HEK293 (cell line): ENCODE data around the gene DLG2.

Source experiments
- CTCF ChIA-PET: fragments of 350-600 bp; formaldehyde crosslinking; extraction: SDS; loops from one replicate; lab custom pipeline; 2021; ENCODE audit warnings: antibody characterized with exemption; lab: Yijun Ruan, JAX
- POLR2A ChIA-PET: fragments of 300-600 bp; formaldehyde crosslinking; extraction: SDS; loops from one replicate; lab custom pipeline; 2020; ENCODE audit warnings: antibody characterized with exemption, inconsistent platforms; lab: Yijun Ruan, JAX
- H3K27ac ChIP-seq: fragments of 200-500 bp; sonication (Bioruptor generic); 2 replicates; pipeline ENCODE4 v1.5.1; 2014; ENCODE audit warnings: low read depth, low read length, control low read depth, inconsistent platforms; ENCODE audit errors: extremely low read depth
- H3K36me3 ChIP-seq, 2 experiments: fragments of 200-500 bp in 1 of 2; sonication (Bioruptor generic) in 1 of 2; 1 replicate in 1 of 2; 2 replicates in 1 of 2; pipeline ENCODE4 v1.5.1; 2014 to 2017; ENCODE audit warnings: inconsistent platforms in 2 of 2, low read length in 2 of 2; ENCODE audit not compliant: control insufficient read depth in 2 of 2, insufficient read depth in 1 of 2
- H3K4me1 ChIP-seq: fragments of 200-500 bp; sonication (Bioruptor generic); 2 replicates; pipeline ENCODE4 v1.5.1; 2014; ENCODE audit warnings: mild to moderate bottlenecking, low read length, inconsistent platforms; ENCODE audit not compliant: control insufficient read depth, insufficient read depth
- H3K4me3 ChIP-seq: 2 replicates; pipeline ENCODE4 v1.5.1; 2011; ENCODE audit warnings: low read depth, mild to moderate bottlenecking, control low read depth, low read length, moderate library complexity
- H3K9me3 ChIP-seq: fragments of 200-500 bp; sonication (Bioruptor generic); 2 replicates; pipeline ENCODE4 v1.5.1; 2014; ENCODE audit warnings: low read depth, low read length, inconsistent platforms; ENCODE audit not compliant: control insufficient read depth, insufficient read depth
- KLF10 ChIP-seq: fragments of 450-650 bp; IDR thresholded peaks from 2 replicates; pipeline ENCODE4 v1.5.1; 2018; ENCODE audit warnings: missing biosample characterization, mild to moderate bottlenecking, missing genetic modification characterization
- KLF17 ChIP-seq: fragments of 450-650 bp; formaldehyde crosslinking; IDR thresholded peaks from 2 replicates; pipeline ENCODE4 v1.5.1; 2016; ENCODE audit warnings: missing biosample characterization, missing genetic modification characterization
- PRDM6 ChIP-seq: fragments of 450-650 bp; formaldehyde crosslinking; IDR thresholded peaks from 2 replicates; pipeline ENCODE4 v1.5.1; 2017; ENCODE audit warnings: missing biosample characterization, missing genetic modification characterization
- WT1 ChIP-seq: fragments of 450-650 bp; formaldehyde crosslinking; IDR thresholded peaks from 2 replicates; pipeline ENCODE4 v1.5.1; 2016; ENCODE audit warnings: missing biosample characterization, missing genetic modification characterization
- ZBTB10 ChIP-seq: fragments of 450-650 bp; formaldehyde crosslinking; IDR thresholded peaks from 2 replicates; pipeline ENCODE4 v1.5.1; 2016; ENCODE audit warnings: missing biosample characterization, missing genetic modification characterization
- ZBTB21 ChIP-seq: fragments of 450-650 bp; formaldehyde crosslinking; IDR thresholded peaks from 2 replicates; pipeline ENCODE4 v1.5.1; 2017; ENCODE audit warnings: missing biosample characterization, missing genetic modification characterization
- ZBTB6 ChIP-seq: fragments of 450-650 bp; formaldehyde crosslinking; IDR thresholded peaks from 2 replicates; pipeline ENCODE4 v1.5.1; 2017; ENCODE audit warnings: missing biosample characterization, missing genetic modification characterization
- ZNF121 ChIP-seq: fragments of 450-650 bp; formaldehyde crosslinking; IDR thresholded peaks from 2 replicates; pipeline ENCODE4 v1.5.1; 2016; ENCODE audit warnings: missing biosample characterization, missing genetic modification characterization
- ZNF157 ChIP-seq: fragments of 450-650 bp; formaldehyde crosslinking; IDR thresholded peaks from 2 replicates; pipeline ENCODE4 v1.5.1; 2016; ENCODE audit warnings: missing biosample characterization, missing genetic modification characterization
- ZNF175 ChIP-seq: fragments of 450-650 bp; formaldehyde crosslinking; IDR thresholded peaks from 2 replicates; pipeline ENCODE4 v1.5.1; 2016; ENCODE audit warnings: missing biosample characterization, missing genetic modification characterization
- ZNF2 ChIP-seq: fragments of 450-650 bp; formaldehyde crosslinking; IDR thresholded peaks from 2 replicates; pipeline ENCODE4 v1.5.1; 2016; ENCODE audit warnings: missing biosample characterization, missing genetic modification characterization
- ZNF211 ChIP-seq: fragments of 450-650 bp; formaldehyde crosslinking; IDR thresholded peaks from 2 replicates; pipeline ENCODE4 v1.5.1; 2016; ENCODE audit warnings: low read depth, missing biosample characterization, missing genetic modification characterization
- ZNF223 ChIP-seq: fragments of 450-650 bp; formaldehyde crosslinking; IDR thresholded peaks from 2 replicates; pipeline ENCODE4 v1.5.1; 2016; ENCODE audit warnings: missing biosample characterization, missing genetic modification characterization
- ZNF248 ChIP-seq: fragments of 450-650 bp; formaldehyde crosslinking; IDR thresholded peaks from 2 replicates; pipeline ENCODE4 v1.5.1; 2017; ENCODE audit warnings: missing biosample characterization, missing genetic modification characterization
- ZNF549 ChIP-seq: fragments of 450-650 bp; IDR thresholded peaks from 2 replicates; pipeline ENCODE4 v1.5.1; 2018; ENCODE audit warnings: missing biosample characterization, missing genetic modification characterization, mild to moderate bottlenecking, inconsistent platforms, moderate library complexity
- ZNF555 ChIP-seq: fragments of 450-650 bp; formaldehyde crosslinking; conservative IDR thresholded peaks from 2 replicates; pipeline ENCODE4 v1.5.1; 2017; ENCODE audit warnings: missing biosample characterization, mild to moderate bottlenecking, missing genetic modification characterization, inconsistent platforms
- ZNF585B ChIP-seq: fragments of 450-650 bp; formaldehyde crosslinking; IDR thresholded peaks from 2 replicates; pipeline ENCODE4 v1.5.1; 2016; ENCODE audit warnings: missing biosample characterization, missing genetic modification characterization
- ZNF830 ChIP-seq: fragments of 450-650 bp; IDR thresholded peaks from 2 replicates; pipeline ENCODE4 v1.5.0; 2018; ENCODE audit warnings: missing biosample characterization, missing genetic modification characterization, low read depth, mild to moderate bottlenecking, moderate library complexity
- ZNF843 ChIP-seq: fragments of 450-650 bp; formaldehyde crosslinking; IDR thresholded peaks from 2 replicates; pipeline ENCODE4 v1.5.1; 2016; ENCODE audit warnings: missing biosample characterization, missing genetic modification characterization
- ZSCAN23 ChIP-seq: fragments of 450-650 bp; formaldehyde crosslinking; IDR thresholded peaks from 2 replicates; pipeline ENCODE4 v1.5.1; 2016; ENCODE audit warnings: missing biosample characterization, missing genetic modification characterization
- ZSCAN5A ChIP-seq: fragments of 450-650 bp; formaldehyde crosslinking; IDR thresholded peaks from 2 replicates; pipeline ENCODE4 v1.5.1; 2016; ENCODE audit warnings: missing biosample characterization, missing genetic modification characterization

DLG2 gene

DNA sequence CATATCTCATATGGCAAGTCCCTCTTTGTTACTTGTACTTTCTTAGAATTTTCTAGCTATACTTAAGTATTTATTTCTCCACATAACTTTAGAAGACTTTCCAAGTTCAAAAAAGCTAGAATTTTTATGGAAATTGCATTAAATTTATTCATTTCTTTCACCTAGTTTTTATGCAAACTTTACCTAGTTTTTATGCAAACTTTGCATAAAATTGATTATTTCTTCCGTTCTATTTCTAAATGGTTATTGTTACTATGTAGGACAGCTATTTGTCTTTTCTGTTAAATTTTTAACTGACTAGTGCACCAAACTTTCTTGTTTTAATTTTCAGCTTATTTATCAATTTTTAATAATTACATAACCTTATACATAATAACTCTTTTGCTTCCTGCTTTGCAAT, 41.0 kb upstream of the DLG2 start:
- peaks cover 0 to 8% of the 10 kb centered on the region in 2 experiments; a peak in 1 of 3 replicates for H3K36me3 ChIP-seq
- H3K27ac ChIP-seq, result no peak overlapping the region
- no peak for TF ChIP-seq KLF10 (tag by site-specific recombination)
- TF ChIP-seq PRDM6 (tag by site-specific recombination), result no peak
- no peak for TF ChIP-seq WT1 (tag by site-specific recombination)
- TF ChIP-seq ZNF843 (tag by site-specific recombination), result no peak
- TF ChIP-seq ZNF157 (tag by site-specific recombination), result no peak
- no peak for TF ChIP-seq ZSCAN5A
- TF ChIP-seq ZNF549 (tag by site-specific recombination), result no peak
- no peak for TF ChIP-seq ZSCAN23
- no peak for TF ChIP-seq ZNF248 (tag by site-specific recombination)
- TF ChIP-seq ZNF175 (tag by site-specific recombination), result no peak
- TF ChIP-seq ZBTB6 (tag by site-specific recombination), result no peak
- no peak for TF ChIP-seq ZBTB21
- no peak for TF ChIP-seq KLF17 (tag by site-specific recombination)
- no peak for TF ChIP-seq ZNF555 (tag by site-specific recombination)
- TF ChIP-seq ZNF223, result no peak
- no peak for TF ChIP-seq ZNF121 (tag by site-specific recombination)
- TF ChIP-seq ZNF585B (tag by site-specific recombination), result no peak
- no peak for TF ChIP-seq ZNF2
- no peak for TF ChIP-seq ZNF830
- ChIA-PET POLR2A (interaction anchor here (0.6 kb wide), 1 partner anchor 348 kb away, joined by 6 read pairs; no protein-coding TSS in a partner anchor), CTCF (interaction anchor here (0.6 to 1.5 kb wide), 2 partner anchors 16 to 17 kb away, joined by 3 to 5 read pairs; partner anchors contain the start of gene CCDC89)
- H3K4me3 ChIP-seq, result no peak overlapping the region
- no peaks in the 10 kb centered on the region for H3K4me1 ChIP-seq
- H3K9me3 ChIP-seq, result no peaks in the 10 kb centered on the region

DNA sequence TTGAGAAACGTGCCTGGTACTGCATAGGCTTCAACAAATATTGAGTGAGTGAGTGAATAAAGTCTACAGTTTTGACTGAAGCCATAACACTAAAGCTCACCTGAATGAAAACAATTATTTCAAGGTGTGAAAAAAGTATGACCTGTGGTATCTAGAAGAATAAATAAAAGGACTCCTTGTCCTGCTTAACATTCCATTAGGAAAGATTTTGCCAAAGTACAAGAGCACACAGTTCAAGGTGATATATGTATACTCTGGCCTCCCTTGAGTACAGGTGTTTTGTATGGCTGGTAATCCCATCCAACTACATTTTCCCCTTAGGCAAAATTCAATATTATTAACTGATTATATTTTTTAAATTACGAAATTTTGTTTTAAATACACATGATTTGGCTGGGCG, 39.5 kb upstream of the DLG2 start:
- H3K9me3 ChIP-seq, result no peaks in the 10 kb centered on the region
- H3K36me3 ChIP-seq, result peaks cover 0 to 21% of the 10 kb centered on the region in 2 experiments; a peak in 1 of 3 replicates
- no peaks in the 10 kb centered on the region for H3K4me1 ChIP-seq
- ChIA-PET POLR2A (no interaction called here), CTCF (interaction anchor here (0.6 kb wide), 1 partner anchor 665 kb away, joined by 3 read pairs; no protein-coding TSS in a partner anchor)
- no peak overlapping the region for H3K27ac ChIP-seq
- no peak overlapping the region for H3K4me3 ChIP-seq
- TF ChIP-seq ZNF211 (tag by site-specific recombination) (no peak), ZBTB10 (tag by site-specific recombination) (no peak)
